Activated CD4-positive, alpha-beta T cell treated with anti-CD3 and anti-CD28 coated beads, Interleukin-2, Interleukin-6, amounts not matched to agents 100 ng/mL and 50 ng/mL, durations not matched to agents 16 hours and 8 hours (primary cell): ENCODE measurements around the gene LGR4.
"Not testable (repeated sequence)": the region's sequence is repeated elsewhere in the genome, so short reads cannot be mapped to it uniquely, and the experiment has no call there.

ENCODE experiments used
- DNase-seq: peaks from one replicate; pipeline ENCODE4 v3.0.0-alpha.2; 2020

LGR4 gene, protein sequence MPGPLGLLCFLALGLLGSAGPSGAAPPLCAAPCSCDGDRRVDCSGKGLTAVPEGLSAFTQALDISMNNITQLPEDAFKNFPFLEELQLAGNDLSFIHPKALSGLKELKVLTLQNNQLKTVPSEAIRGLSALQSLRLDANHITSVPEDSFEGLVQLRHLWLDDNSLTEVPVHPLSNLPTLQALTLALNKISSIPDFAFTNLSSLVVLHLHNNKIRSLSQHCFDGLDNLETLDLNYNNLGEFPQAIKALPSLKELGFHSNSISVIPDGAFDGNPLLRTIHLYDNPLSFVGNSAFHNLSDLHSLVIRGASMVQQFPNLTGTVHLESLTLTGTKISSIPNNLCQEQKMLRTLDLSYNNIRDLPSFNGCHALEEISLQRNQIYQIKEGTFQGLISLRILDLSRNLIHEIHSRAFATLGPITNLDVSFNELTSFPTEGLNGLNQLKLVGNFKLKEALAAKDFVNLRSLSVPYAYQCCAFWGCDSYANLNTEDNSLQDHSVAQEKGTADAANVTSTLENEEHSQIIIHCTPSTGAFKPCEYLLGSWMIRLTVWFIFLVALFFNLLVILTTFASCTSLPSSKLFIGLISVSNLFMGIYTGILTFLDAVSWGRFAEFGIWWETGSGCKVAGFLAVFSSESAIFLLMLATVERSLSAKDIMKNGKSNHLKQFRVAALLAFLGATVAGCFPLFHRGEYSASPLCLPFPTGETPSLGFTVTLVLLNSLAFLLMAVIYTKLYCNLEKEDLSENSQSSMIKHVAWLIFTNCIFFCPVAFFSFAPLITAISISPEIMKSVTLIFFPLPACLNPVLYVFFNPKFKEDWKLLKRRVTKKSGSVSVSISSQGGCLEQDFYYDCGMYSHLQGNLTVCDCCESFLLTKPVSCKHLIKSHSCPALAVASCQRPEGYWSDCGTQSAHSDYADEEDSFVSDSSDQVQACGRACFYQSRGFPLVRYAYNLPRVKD

DNA sequence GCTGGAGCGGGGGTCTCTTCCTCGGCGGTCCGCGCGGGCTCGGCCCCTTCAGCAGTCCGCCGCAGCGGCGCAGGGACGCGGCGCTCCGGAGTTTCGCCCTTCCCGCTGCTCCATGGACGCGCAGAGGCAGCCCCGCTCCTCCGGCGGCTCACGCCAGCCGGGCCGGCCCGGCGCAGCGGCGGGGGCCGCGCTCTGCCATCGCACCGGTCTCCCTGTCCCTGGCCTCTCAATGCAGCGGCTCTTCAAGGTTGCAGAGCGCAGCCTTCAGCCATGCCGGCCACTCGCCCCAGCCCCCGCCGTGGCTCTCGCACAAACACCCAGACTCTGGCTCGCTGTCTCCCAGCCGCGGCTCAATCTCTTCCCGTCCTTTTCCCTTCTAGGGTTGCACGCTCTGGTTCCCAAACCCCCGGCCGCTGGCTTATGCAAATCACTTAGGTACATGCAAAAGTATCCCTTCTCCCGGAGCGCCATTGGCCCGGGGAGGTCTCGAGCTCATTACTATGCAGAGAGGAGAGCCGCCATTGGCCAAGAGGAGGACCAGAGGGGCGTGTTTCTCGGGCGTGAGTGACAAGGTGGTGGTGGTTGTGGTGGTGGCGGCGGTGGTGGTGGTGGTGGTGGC is at the start of gene LGR4:
TSS of gene LGR4 (minus strand) at position 393 of the 619 bp plus-strand sequence. CDS start 488 bp downstream, outside the sequence.
- peak; percentile 69 for DNase-seq

DNA sequence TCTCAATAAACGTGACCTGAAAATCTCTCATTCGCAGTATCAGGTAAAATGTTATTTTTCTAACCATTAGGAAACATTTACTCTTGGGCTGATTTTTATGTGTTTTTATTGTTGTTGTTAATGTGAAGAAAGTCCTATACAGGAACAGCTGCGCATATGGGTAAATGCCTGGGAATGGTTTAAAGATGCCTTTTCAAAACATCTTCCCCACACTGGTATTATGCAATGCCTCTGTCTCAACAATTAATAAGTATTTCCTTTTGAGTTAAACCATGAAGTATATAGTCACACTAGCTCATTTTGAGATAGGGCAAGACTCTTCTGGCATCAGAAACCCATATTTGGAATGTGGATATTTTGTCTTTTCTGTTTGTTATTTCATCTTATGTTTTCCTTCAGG is 47.6 kb upstream of the LGR4 start:
- DNase-seq, result no peak

DNA sequence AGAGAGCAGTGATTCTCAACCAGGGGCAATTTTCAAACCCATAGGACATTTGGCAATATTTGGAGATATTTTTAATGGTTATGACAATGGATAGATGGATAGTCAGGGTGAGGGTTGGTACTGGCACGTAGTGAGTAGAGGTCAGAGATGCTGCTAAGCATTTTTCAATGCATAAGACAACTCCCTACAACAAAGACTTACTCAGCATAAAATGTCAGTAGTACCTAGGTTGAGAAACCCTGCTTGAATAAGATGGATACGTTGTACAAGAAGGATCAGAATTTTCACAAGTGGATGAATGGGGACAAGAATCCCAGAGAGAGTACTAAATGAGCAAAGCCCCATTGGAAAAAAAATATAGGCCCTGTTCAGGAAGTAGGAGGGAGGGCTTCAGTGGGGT is 45.9 kb upstream of the LGR4 start:
- DNase-seq, result no peak

DNA sequence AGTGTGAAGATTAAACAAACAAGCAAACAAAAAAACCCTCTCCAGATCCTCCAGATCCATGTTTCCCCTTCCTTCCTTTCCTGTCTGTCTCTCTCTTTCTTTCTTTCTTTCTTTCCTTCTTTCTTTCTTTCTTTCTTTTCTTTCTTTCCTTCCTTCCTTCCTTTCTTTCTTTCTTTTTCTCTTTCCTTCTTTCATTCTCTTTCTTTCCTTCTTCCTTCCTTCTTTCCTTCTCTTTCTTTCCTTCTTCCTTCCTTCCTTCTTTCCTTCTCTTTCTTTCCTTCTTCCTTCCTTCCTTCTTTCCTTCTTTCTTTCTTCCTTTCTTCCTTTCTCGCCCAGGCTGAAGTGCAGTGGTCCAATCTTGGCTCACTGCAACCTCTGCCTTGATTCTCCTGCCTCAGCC is 44.9 kb upstream of the LGR4 start:
- not testable (repeated sequence) for DNase-seq

DNA sequence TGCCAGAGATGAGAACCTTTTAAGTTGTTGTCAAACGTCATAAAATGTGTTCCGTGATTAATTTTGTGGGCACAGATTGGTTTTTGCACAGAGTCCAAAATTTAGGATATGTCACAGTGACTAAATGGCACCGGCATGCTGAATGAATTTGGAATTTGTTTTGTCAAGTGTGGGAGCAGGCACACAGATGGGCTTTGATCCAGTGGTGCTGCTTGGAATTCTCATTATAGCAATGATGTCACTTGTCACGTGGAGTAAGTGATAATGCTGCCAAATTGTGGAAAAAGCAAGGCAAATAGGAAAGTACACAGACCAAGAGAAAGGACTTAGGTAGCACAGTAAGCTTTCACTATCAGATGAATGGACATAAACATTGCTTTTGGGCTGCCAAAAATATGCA is 42.0 kb upstream of the LGR4 start:
- DNase-seq, result no peak

DNA sequence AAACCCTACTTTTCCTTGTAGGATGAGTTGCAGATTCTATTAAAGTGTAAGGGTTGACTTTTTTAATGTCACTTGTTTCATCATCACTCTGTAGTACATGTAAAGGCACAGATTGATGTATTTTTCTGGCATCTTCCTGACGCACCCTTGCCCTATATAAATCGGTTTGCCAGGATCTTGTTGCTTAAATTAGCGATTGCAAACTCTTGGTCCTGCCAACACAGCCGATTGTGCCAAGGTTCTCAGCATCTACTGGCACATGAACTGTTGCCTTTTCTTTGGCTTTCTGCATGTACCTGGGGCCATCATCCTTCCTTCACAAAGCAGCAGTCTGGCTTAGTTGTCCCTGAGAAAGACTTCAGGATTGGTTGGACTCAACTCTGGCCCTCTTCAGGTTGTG is 41.5 kb upstream of the LGR4 start:
- no peak for DNase-seq

DNA sequence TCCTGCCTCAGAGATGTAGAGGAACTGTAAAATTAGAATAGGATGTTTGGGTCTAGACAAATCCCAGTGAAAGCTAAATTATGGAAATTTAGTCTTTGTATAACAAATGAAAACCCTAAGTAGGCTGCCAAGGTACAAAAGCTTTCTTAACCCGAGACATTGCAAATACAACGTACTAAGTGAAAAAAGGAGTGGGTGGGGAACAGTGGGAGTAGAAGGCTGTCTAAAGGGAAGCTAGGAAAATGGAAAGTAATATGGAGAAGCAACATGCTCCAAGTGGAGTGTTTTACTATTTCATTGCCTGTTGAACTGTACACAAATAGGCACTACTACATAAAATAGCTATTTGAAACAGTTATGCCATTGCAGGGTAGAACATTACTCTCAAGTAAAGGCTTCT is 40.8 kb upstream of the LGR4 start:
- DNase-seq, result no peak

DNA sequence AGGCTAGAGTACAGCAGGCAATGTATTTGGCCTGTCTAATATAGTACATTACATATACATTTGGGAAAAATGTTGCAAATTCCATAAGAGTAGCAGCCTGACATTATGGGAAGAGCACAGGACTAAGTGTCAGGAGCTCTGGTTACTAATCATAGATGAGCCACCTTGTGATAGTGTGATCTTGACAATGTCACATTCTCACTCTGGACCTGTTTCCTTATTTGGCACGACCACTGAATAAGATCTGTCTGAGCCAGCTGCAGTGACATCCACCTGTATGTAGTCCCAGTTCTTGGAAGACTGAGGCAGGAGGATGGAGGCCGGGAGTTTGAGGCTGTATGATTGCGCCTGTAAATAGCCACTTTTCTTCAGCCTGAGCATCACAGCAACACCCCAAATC is 39.6 kb upstream of the LGR4 start:
- DNase-seq, result no peak

DNA sequence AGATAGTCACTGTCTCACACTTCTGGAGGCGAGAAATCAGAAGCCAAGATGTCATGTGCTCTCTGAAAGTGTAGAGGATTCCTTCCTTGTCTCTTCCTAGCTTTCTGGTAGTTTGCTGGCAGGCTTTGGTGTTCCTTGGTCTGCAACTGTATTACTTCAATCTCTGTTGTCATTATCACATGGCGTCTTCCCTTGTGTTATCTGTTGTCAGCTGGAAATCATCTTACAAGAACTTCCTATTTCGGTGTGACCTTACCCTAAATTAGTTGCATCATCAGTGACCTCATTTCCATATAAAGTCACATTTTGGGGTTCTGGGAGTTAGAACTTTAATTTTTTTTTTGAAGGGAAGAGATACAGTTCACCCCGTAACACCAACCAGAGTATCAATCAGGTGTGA is 37.3 kb upstream of the LGR4 start:
- no peak for DNase-seq

DNA sequence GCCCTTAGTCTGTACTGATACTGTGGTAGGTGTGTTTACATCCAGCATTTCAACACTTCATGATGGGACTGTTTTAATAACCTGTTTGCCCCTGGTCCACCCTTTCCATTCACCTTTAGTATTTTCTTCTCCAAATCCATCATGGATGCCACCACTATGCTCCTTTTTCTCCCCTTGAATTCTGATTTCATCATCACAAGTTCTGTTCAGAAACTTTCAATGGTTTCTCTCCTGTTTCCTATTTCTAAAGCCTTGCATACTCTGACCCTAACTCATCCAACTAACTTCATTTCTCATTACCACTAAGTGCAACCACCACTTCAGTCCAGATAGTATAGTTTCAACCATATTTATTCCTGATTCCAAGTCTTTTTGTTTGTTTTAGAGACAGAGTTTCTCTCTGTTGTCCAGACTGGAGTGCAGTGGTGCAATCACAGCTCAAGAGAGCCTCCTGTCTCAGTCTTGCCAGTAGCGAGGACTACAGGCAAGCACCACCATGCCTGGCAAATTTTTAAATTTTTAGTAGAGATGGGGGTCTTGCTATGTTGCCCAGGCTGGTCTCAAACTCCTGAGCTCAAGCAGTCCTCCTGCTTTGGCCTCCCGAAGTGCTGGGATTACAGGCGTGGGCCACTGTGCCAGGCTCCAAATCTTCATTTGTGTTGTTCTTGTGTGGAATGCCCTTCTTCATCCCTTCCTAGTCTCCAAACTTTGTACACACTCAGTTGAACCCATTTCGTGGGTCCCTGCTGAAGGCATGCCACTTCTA is 35.1 kb upstream of the LGR4 start:
- no peak for DNase-seq

DNA sequence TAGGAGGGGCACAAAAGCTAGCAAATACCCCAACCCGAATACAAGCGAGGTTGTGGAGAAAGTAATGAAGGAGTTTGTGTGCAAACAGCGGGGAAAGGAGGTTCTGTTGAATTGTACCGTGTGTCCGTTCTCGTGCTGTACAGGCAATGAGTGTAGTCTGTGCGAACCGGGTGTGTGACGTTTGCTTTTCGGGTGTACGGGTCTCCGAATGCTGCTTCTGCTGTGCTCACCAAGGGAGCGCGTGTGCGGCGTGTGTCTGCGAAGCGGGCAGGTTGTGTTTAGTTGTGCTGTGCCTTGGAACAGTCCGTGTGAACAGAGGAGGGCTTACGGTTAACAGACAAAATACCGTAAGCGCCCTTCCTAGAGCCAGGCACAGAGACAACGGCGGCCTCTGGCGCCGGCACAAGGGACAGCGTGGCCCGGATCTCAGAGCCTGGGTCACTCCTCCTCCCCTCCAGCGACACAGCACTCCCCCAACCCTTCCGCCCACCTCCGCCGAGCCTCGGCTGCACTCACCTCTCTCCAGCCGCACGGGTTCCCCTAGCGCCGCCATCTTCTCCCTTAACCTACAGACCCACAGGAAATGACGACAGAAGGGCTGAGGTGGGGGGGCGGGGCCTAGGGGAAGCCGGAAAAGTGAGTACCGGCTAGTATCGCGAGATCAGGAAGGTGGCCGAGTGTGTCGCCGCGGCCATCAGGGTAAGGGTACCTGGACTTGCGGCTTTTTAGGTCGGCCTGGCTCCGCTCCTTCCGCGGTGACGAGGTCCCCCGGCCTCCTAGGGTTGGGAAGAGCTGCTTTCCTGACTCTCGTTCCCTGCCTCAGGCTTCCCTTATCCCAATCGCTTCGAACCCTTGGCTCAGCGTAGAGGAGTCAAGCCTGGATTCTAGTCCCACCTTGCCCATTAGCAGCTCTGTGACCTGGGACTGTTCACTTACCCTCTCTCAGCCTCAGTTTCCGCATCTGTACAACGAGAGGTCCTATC is 33.9 kb upstream of the LGR4 start, which contains the start of gene LIN7C:
TSS of gene LIN7C (minus strand) at position 570 of the 983 bp plus-strand sequence. CDS start at position 553, 17 bp downstream.
- peak; percentile 96 for DNase-seq

DNA sequence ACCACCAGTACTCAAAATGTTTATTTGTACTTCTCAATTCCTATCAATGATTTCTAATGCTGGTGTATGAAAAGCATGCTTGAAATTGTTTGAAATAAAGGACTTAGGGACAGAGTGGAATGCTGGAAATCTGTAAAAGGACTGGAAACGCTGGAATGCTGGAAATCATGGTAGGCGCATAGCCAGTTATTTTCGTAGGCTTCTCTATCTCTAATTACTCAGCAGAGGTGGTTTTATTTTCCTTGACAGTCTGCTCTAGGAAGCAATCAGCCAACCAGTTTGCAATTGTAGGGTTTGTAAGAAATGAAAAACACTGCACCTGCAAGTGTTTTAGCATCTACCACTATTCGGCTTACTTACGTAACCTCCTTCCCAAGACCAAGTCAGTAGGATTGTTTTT is 33.2 kb upstream of the LGR4 start:
- no peak for DNase-seq

DNA sequence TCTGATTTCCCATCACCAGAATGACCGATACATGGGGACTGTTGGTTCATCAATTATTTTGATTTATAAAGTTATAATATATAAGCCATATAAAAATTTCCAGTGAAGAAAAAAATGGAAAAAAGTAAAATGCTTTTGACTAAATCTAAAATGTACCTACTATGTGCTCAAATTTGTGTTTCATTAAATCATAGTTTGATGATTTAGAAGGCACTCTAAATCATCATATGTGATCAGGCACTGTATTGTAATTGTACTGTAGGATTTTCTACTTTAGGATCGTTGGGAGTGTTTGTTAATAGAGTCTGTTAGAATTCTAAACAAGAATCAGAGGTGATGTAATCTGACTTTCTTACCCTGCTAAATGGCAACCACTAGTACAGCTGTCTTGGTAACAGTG is 31.6 kb upstream of the LGR4 start:
- DNase-seq, result no peak

DNA sequence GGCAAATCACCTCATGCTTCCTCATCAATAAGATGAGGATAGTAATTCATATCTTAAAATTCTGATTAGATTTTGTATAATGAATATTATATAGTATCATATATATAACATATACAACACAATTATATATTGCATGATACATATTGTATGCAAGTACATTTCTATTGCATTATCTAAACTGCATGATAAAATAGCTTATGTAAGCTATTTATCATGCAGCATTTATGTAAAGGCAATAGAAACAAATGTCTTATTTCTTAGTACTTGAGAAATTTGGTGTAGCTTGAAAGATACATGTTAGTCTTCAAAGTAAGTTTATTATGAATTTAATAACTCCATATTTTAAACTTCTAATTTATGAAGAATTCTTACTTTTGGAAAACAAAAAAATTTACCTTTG is 28.5 kb upstream of the LGR4 start:
- no peak for DNase-seq

DNA sequence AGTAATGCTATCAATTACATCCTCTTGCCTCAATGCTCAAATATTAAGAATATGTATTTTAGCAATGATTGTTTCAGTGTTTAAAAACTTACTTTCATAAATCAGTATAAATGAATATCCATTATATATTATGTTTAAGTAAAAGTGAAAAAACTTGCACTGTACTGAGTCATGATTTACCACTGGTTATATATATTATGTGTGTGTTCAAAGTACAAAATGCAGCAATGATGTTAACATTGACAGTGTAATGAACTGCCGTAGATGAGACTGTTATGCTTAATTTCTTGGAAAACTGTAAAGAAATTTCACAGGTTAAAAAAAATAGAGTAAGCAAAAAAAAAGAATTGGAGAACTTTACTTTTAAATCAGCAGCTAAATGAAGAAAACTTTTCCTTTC is 25.3 kb upstream of the LGR4 start:
- no peak for DNase-seq

DNA sequence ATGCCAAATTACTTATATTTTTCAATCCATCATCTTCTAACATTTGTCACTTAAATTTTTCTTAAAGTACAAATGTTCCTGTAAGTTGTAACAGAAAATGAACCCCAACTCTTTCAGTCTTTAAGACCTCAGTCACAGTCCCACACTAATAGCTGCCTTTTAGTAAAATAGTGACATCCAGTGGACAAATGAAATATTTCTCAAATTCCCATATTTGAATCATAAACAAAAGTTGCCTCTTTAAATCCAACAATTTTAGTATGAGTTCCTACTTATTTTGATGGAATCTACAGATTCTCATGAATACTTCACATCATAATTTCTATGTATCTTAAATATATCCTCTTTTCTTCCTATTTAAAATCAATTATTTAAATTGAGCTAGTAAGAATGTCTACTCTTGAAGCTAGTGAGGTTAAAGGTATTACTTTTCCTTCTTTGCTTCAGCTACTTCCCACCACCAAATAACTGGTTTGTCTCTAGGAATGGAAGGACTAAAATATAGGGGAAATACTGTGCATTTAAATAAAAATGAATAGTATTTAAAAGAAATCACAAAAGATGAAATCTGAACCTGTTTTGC is 24.8 kb upstream of the LGR4 start:
- DNase-seq, result peak; percentile 8

DNA sequence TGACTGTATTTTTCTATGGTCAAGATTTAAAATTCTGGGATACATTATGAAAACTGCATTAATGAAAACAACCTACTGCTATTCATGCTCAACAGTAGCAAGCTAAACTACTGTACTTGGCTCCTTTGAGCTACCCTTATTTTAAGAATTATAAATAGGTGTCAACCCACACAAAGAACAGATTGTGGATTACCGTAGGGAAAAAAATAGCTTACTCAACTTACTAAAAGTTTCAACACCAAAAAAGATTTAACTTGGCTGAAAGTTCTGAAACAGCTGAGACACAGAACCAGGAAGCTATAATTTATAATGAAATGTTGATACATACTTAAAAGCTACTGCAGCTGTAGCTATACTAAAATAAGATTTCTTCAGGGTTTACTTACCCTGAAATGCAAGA is 23.9 kb upstream of the LGR4 start:
- no peak for DNase-seq

DNA sequence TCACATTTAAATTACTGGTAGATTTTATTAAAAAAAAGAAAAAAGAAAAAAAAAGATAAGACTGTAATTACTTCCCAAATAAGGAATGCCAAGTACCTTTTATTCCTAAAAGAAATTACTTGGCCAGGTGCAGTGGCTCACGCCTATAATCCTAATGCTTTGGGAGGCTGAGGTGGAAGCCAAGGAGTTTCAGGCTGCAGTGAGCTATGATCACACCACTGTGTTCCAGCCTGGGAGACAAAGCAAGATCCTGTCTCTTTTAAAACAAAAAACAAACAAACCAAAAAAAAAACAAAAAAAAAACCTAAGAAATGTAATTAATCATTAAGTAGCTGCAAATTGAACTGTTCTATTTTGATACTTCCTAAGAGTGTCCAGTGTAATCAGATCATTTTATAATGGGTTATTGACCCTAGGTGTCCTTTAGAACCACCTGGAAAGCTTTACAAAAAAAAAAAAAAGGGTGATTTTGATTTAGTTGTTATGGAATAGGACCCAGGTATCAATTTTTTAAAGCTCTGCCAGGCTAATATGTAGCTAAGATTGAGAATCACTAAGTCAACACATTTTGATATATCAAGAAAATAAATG is 23.2 kb upstream of the LGR4 start:
- DNase-seq, result no peak

DNA sequence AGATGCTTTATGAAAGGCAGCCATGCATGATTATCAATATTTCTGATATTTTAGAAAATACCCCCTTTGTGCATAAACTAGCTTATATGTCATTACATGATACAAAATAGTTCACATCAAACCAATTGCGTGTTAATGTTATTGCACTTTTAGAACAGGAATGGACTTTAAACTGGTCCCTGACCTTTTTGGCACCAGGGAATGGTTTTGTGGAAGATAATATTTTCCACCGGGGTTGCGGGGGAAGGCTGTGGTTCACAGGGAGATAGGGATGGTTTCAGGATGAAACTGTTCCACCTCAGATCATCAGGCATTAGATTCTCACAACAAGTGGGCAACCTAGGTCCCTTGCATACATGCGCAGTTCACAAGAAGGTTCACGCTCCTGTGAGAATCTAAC is 16.5 kb upstream of the LGR4 start:
- no peak for DNase-seq

DNA sequence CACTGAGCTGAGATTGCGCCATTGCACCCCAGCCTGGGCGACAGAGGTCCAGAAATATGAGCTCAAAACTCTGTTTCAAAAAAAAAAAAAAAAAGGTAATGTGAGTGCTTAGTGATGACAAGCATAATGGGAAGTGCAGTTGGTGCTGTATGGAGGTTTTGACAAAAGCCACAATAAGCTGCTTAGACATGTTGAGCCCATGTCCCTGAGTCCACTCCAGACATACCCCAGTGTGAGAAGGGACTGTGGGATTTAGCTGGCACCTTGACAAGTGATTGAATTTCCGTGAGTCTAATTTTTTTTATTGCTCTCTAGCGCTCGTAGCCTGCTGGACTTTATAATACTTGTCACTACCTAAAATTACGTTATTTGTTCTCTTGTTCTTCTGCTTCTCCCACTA is 15.1 kb upstream of the LGR4 start:
- no peak for DNase-seq
